SK-N-MC (cell line): Measurements from ENCODE around the gene LUZP2.

Source experiments
- EZH2 ChIP-seq: fragments of 200-600 bp; sonication (generic); IDR thresholded peaks from one replicate; pipeline ENCODE4 v1.6.1; 2017; ENCODE audit warnings: antibody characterized with exemption
- FOXP2 ChIP-seq: optimal IDR thresholded peaks from 2 replicates; pipeline ENCODE3; 2011; ENCODE audit warnings: mild to moderate bottlenecking, moderate library complexity; ENCODE audit not compliant: insufficient read depth; ENCODE audit errors: extremely low read length, control extremely low read depth
- POLR2AphosphoS5 ChIP-seq: IDR thresholded peaks from 2 replicates; pipeline ENCODE4 v1.6.1; 2012; ENCODE audit warnings: mild to moderate bottlenecking, low read depth, low read length, borderline replicate concordance

GRCh38 chr11:24716403-24716802 is 219.6 kb downstream of the LUZP2 start:
- TF ChIP-seq EZH2 (no peak), POLR2AphosphoS5 (no peak), FOXP2 (no peak)
